Coronary artery (tissue), 2 donors: ENCODE results near the gene DIMT1.
A peak's percentile ranks its signal among the peaks of the same experiment; 100 is the strongest.

Source experiments
- DNase-seq: peaks from one replicate; pipeline ENCODE4 v3.0.0-alpha.2; 2017; ENCODE audit warnings: low spot score
- H3K27ac ChIP-seq, 2 donors: fragments of 200-600 bp; sonication (generic); one replicate each; pipeline ENCODE4 v1.5.1; 2016 to 2019
- H3K4me3 ChIP-seq: fragments of 200-600 bp; sonication (generic); 2 replicates; pipeline ENCODE4 v1.5.1; 2016; ENCODE audit warnings: mild to moderate bottlenecking, moderate library complexity
- CTCF ChIP-seq: fragments of 200-600 bp; sonication (generic); IDR thresholded peaks from one replicate; pipeline ENCODE4 v1.5.1; 2019; ENCODE audit warnings: antibody characterized with exemption

The DIMT1 gene

DNA sequence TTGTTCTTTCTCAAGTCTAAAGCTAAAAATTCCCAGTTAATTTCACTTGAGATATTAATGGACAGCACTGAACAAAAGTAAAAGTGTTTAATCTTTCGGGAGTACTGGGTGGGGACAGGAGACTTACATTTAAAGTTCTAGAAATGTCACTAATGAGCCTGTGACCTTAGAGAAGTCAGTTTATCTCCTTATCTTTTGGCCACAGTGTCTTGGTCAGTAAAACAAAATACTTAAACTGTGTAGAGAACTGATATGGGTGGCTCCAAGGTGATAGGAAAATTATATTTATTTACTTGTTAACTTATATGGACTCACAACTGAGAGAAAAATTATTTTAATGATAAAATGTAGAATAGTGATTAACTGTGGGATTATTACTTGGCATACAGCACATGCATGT, 17.7 kb upstream of the DIMT1 start:
- Histone ChIP-seq H3K4me3 (no peak overlapping the region), H3K27ac (no peak overlapping the region)
- DNase-seq: no peak
- no peak for TF ChIP-seq CTCF

- DNase-seq: no peak
- H3K27ac ChIP-seq: no peak overlapping the region
- H3K4me3 ChIP-seq: no peak overlapping the region
- no peak for TF ChIP-seq CTCF
Measured at GRCh38 chr5:62419609-62420008, 15.9 kb upstream of the DIMT1 start.

GRCh38 chr5:62418462-62419076, 14.9 kb upstream of the DIMT1 start:
- no peak for DNase-seq
- H3K4me3 ChIP-seq: no peak overlapping the region
- TF ChIP-seq CTCF: no peak
- H3K27ac ChIP-seq: no peak overlapping the region

- DNase-seq: no peak
- no peak for TF ChIP-seq CTCF
Measured at GRCh38 chr5:62413711-62414110, 10.0 kb upstream of the DIMT1 start.

DNA sequence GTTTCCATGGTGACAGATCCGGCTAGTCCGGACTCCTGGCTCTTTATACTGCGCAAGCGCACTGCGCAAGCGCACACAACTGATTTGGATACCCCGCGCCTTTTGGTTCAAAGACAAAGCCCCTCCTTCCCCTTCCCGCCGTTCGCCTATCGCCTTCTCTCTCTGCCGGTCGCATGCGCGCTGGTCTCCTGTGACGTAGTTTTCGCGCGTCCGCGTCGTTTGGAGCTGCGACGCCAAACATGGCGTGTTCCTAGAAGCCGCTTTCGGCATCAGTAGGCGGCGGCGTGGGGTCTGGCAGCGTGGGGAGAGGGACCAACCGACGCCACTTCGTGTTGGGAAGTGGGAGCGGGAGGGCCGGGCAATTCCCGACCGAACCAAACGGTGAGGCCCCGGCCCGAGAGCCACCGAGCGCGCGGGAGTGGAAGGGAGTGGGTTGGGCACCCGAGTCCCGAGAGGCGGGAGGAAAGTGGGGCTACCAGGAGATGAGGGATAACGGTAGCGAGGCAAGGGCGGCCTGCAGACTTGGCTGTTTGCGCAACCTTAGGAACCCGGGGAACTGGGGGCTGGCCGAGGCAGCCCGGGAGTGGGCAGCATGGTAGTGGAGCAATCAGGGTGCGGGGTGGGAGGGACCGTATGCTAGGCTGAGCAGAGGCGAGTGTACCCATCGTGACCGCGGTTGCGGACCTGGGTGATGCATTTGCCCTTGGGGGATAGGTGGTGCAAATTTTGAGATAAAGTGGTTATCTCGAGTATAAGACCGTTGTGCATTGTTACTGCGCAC, 9.0 kb upstream of the DIMT1 start, which contains the start of gene IPO11:
TSS of gene IPO11 (plus strand) at position 215 of the 781 bp plus-strand sequence. CDS start 24,517 bp downstream, outside the sequence.
- H3K27ac ChIP-seq: peak within 1 kb of the TSS; percentile 44 to 77
- peak; percentile 99 for DNase-seq
- no peak for TF ChIP-seq CTCF
- peak within 1 kb of the TSS; percentile 90 for H3K4me3 ChIP-seq

More at GRCh38 chr5:62413711-62414110, 10.0 kb upstream of the DIMT1 start:
- Histone ChIP-seq H3K4me3 (peak overlapping the region; percentile 90), H3K27ac (no peak overlapping the region)

- no peak for DNase-seq
- Histone ChIP-seq H3K4me3 (no peak overlapping the region), H3K27ac (no peak overlapping the region)
- no peak for TF ChIP-seq CTCF
Measured at GRCh38 chr5:62395210-62395950, 8.3 kb downstream of the DIMT1 start.
